HG02588 (cell line): Measurements from ENCODE around the gene ACOT8.

Source experiments
- ATAC-seq: cut with Tn5 transposase; IDR thresholded peaks from one replicate; pipeline ENCODE4 v1.9.1; 2021; ENCODE audit warnings: mild to moderate bottlenecking, moderate library complexity; ENCODE audit not compliant: unreplicated experiment

Gene ACOT8

GRCh38 chr20:45859916-45860315 is 2.7 kb upstream of the ACOT8 start:
- no peak for ATAC-seq

- ATAC-seq, result peak; percentile 7
Observed at GRCh38 chr20:45857882-45858216, 657 bp upstream of the ACOT8 start.

GRCh38 chr20:45853484-45853883 is 3.7 kb downstream of the ACOT8 start:
- no peak for ATAC-seq

- no peak for ATAC-seq
Observed at GRCh38 chr20:45852326-45852725, 4.9 kb downstream of the ACOT8 start.

GRCh38 chr20:45851501-45851900 is 5.7 kb downstream of the ACOT8 start:
- no peak for ATAC-seq

DNA sequence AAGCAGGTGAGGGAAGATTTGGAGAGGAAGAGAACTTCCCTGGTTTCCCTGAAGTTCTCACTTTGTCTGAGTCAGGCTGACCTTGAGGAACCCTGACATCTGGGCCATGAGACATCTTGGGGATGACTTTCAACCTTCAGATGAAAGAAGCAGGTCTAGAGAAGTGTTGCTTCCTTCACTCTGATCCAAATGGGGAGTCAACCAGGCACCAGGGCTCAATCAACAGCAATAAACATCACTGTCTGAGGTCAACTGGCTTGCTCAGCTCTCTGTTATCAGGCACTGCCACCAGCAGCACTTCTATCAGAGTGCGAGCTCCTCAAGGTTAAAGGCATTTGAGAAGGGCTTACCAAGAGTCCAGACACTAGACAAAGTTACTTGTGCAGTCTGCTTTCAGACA is 6.3 kb downstream of the ACOT8 start:
- ATAC-seq, result no peak

DNA sequence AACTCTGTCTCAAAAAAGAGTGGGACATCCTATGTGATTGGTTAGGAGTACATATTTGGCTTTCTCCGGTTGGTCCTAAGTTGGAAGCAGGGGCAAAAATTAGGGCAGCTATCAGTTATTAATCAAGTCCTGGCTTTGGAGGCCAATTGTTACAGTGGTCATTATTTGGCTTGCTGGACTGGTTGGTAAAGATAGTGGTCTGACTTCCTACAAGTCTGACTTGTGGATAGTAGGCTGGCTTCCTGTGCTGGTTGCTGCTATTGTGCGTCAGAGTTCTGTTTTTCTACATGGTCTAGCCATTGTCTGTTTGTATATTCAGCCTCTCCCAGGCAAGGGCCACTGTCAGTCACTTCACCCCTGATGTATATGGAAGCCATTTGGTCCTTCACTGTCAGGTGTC is 7.0 kb downstream of the ACOT8 start:
- no peak for ATAC-seq

- ATAC-seq, result no peak
Observed at GRCh38 chr20:45848969-45849582, 8.1 kb downstream of the ACOT8 start.

- no peak for ATAC-seq
Observed at GRCh38 chr20:45848421-45848820, 8.8 kb downstream of the ACOT8 start.

DNA sequence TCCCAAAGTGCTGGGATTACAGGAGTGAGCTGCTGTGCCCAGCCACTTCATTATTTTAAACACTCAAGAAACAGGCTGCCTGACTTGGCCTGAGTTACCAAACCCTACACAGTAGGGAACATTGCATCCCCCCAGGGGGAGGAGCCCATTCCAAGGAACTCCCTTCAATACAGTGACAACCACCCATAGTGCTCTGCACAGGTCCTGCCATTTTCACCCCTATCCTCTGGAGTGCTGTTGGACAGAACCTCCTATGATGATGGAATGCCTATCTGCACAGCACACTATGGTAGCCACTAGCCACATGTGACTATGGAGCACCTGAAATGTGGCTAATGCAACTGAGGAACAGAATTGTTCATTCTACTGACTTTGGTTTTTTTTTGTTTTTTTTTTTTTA is 11.7 kb downstream of the ACOT8 start:
- no peak for ATAC-seq

DNA sequence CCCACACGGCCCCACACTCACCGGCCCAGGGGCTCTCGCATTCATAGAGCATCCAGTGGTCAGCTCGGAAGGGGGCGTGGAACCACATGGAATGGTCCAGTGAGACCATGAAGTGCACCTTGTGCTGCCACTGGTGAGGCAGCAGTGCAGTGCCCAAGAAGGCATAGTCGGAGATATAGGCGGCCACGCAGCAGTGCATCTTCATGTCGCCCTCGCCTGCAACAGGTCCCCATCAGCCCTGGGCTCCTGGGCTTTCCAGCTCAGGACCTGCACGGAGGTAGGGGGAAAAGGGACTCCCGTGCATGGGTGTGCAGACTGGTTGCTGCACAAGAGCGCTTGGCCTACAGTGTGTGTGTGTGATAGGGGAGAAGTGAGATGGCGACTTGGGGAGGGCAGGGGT is 13.7 kb downstream of the ACOT8 start:
- ATAC-seq, result no peak

GRCh38 chr20:45842169-45842812 is 14.9 kb downstream of the ACOT8 start:
- no peak for ATAC-seq

DNA sequence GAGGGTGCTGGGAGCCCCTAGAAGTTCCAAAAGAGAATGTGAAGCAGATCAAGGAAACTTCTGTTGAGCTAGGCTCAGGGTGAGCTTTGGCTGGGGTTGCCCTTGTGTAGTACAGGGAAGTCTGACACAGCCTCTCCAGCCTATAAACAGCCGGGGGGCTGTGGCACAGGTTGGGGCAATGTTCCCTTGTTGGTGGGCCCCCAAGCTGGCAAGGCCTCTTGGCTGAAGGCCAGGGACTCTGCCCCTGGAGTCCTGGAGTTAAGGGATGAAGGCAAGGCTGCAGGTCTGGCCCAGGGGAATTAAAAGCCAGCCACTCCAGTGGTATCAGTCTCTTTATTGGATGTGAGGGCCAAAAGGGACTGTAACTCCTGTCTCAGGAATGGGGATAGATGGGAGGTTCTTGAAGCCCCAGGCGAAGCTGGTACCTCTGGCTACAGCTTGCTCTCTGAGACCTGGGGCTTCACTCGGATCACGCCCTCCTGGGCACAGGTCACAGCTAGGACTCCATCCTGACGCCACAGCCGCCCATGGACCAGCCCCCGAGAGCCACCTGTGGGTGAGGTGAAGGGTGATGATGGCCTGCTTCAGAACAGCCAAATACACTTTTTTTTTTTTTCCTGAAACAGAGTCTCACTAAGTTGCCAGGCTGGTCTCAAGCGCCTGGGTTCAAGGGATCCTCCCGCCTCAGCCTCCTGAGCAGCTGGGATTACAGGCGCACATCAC is 15.6 kb downstream of the ACOT8 start:
- ATAC-seq, result no peak

GRCh38 chr20:45840700-45841198 is 16.4 kb downstream of the ACOT8 start:
- ATAC-seq, result no peak

DNA sequence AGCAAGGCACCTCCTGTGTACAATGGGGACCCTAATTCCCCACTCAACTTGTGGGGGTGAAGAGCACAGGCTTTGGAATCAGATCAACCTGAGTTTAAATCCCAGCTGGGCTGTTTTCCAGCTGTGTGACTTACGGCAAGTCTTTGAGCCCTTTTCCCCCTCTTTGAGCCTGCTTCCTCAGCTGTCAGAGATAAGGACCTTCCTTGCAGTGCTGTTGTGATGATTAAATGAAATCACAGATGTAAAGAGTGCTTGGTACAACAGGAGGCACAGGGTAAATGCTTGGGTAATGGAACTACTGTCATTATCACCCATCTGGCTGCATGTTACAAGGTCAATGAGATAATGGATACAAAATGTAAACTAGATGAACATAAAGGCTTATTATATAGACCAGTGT is 20.4 kb downstream of the ACOT8 start:
- ATAC-seq, result no peak

DNA sequence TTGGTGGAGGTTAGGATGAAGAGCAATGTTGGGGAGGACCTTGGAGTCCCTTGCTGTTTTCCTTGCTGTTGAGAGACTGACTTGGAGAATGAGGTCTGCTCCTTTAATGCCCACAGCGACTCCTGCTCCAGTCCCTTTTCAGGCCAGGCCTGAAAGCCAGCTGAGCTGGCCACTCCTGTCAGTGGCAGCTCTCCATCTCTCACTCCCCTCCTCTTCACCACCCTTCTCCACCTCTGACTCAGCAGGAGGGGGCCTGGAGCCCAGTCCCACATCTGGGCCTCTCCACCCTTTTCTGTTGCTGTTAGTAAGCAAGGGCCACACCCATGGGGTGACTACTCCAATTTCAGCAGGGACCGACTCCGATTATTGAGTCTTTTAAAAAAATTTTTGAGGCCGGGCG is 21.4 kb downstream of the ACOT8 start:
- ATAC-seq, result no peak

DNA sequence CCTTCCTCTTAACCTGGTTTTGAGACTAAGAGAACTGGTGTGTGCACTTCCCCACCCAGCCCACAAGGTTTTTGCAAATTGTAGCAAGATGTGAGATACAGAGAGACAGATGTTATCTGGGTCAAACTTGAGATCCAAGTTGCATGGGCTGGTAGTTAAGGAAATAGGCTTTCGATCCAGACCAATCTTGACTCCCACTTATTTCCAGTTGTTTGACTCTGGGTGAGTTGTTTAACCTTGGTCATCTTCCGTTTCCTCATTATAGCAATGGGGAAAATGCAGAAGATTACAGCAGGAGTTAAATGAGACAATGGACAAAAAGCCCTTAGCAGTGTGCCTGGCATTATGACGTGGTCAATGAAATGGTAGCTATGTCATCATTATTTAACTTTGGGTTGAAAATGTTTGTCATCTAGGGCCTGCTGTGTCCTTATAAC is 21.8 kb downstream of the ACOT8 start:
- ATAC-seq, result no peak

GRCh38 chr20:45834797-45835161 is 22.4 kb downstream of the ACOT8 start:
- no peak for ATAC-seq

DNA sequence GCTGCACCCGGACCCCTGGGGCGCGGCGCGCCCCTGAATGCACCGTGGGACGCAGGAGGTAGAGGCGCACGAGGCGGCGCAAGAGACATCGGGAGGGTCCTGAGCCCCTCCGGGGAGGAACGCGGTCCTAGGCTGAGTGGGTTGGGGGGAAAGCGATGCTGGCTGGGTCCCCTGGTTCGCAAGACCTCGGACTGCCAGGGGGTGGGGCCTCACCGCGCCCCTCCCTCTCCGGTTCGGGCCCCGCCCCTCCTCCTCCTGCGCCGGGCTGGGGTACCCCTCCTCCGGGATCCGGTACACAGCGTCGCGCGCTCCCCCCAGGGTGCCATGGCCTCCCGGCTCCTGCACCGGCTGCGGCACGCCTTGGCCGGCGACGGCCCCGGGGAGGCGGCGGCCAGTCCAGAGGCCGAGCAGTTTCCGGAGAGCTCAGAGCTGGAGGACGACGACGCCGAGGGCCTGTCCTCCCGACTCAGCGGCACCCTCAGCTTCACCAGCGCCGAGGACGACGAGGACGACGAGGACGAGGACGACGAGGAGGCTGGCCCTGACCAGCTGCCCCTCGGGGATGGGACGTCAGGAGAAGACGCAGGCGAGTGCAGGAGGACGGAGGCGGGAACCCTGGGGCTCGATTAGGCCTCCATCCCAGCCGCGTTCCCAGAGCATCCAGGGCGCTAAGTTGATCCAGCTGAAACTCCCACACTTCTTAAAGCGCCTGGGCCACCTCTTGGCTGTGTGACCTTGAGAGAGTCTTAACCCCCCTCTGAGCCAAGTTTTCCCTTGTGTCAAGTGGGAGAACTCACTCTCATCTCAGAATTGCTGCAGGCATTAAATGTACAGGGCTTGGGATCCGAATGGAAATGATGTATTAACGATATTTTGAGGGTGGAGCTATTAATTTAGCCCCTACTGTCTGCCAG is 23.1 kb downstream of the ACOT8 start:
- no peak for ATAC-seq

- ATAC-seq, result no peak
Observed at GRCh38 chr20:45833030-45833882, 23.9 kb downstream of the ACOT8 start, which contains the start of gene SNX21. TSS of gene SNX21 (plus strand) at chr20:45833799. CDS start at chr20:45833920, 121 bp downstream.
